CD4-positive, alpha-beta T cell treated with Interleukin-6 at 100 ng/mL for 8 hours (primary cell): ENCODE measurements around the gene EPN2.
"Not testable (repeated sequence)": the region's sequence is repeated elsewhere in the genome, so short reads cannot be mapped to it uniquely, and the experiment has no call there.

Source experiments
- DNase-seq: peaks from one replicate; pipeline ENCODE4 v3.0.0-alpha.2; 2020; ENCODE audit warnings: mixed read lengths, low spot score

EPN2 gene

DNA sequence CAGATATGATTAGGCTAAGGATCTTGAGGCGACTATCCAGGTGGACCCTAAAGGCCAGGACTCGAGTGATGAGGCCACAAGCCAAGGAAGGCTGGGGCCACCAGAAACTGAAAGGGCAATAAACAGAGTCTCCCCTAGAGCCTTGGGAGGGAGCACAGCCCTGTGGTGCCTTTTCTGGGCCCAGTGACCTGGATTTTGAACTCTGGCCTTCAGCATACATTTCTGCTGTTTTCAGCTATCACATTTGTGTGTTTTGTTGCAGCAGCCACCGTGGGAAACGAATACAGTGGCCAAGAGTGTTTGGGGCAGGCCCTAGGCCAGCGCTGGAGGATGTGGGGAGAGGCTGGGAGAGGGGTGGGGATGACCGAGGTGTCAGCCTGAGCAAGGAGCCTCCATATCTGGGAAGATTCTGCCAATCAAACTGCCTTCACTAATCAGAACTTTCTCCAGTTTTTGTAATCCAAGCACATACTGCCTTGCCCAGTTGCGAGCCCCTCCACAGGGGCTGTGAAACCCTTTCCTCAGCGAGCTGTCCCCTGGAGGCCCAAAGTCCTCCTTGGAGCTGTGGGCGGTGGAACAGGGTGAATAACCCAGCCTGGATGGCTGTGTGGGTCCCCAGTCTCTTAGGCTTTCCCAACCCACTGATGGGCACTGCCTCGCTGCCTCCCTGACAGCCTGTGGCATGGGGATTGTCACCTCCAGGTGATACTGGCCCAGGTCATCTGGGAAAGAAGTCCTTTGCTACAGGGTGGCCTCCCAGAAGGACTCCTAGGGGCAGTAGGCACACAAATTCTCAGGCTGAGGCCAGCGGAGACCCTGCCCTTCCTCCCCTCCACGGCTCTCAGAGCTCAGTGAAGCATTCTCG lies 108.6 kb downstream of the EPN2 start:
- no peak for DNase-seq

DNA sequence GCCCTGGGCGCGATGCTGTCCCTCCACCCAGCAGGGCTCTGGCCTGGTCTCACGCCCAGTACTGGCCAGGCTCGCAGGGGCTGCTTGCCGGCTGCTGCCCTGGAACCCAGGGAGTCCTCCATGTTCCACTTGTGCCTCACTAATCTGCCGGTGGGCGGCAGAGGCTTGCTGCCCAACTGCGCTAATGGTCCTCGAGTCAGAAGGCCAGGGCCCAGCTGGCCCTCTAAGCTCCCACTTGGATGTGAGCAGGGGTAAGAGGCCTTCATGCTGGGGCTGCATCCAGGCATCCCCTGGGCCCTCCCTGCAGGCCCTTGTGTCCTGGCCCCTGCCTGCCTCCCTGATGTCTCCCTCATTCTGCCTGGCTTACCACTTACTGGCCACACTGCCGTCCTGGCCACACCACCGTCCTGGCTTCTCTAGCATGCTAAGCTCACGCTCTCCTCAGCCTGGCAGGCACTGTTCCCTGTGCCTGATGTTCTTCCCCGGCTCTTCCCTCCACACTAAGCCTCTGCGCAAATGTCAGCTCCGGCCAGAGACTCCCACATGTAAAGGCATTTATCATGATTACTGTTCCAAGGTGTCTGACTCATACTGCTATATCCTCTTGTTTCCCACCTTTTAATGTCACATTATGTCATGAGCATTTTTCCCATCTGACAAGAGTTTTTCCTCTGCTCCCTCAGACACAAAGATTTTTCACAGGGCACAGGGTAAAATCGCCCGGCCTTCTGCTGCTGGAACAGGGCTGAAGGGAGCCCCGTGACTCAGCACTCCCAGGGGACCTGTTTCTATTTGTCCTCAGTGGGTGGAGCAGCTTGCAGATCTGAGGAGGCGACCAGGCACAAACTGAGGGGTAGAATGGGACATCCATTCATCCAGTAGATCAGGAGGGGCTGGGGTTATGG lies 109.4 kb downstream of the EPN2 start:
- DNase-seq, result no peak

DNA sequence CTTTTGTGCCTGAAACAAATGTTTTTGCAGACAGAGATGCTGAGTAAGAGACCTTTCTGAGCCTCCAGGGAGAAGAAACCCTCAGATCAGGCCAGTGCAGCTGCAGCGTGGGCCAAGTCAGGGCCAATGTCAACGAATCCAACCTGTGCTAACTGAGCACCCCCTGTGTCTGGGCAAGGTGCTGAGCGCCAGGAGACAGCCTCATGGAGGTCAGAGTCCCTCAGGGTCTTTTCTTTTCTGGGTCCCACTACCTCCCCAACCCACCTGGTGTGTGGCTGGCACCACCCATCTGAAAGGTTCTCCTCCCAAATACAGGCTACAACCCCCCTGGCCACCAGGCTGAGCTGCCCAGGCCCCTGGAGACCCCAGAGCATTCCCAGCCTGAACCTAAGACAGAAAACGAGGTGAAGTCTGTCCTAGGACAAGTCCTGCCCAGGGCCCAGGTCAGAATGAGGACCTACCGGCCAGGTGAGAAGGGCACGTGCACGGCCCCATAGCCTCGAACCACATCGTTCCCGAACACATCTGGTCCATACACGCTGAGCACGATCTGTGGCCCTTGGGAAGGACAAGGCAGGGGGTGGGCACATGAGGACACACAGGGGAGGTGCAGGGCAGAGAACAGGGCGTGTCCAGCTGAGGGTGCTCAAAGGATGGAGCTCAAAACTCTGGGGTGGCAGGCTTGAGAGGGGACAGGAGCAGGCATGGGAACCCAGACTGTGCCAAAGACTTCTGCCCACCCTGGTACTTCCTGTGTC lies 110.3 kb downstream of the EPN2 start:
- no peak for DNase-seq

DNA sequence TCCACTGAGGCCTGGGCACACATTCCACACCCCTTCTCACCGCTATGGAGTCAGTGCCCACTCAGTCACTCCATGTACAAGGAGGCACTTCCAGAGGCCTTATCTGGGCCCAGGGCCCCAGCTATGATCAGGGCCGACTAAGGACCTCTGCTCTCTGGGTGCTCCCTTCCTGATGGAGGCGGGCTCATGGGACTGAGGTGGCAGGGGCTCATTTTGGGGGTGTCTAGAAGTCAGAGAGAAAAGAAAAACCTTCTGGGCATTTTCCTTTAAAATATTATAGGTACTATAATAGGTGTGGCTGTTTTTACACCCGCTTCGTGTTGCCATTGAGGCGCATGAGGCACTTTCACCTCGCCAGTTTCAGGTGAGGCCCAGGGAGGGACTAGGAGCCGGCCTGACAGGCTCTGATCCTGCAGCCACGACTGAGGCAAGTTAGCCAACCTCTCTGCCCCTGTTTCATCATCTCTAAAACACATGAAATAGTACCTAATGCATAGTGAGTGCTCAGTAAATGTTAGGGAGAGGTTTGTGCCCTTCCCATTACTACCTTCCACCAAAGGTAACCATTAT lies 111.0 kb downstream of the EPN2 start:
- no peak for DNase-seq

DNA sequence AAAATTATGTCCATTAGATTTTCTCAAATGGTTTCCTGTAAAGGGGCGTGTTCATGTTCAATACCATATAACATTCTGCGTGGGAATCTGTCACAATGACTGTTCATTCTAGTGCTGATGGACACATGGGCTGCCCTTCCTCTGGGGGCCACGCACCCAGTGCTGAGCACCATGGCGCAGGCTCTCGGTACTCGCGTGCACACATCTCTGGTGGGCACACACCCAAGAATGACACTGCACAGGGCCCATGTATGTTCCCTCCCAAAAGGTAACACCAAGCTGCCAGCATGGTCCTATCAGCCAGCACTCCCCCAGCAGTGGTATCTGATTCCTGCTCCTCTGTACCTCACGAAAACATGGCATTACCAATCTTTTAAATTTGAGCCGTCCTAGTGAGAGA lies 111.6 kb downstream of the EPN2 start:
- no peak for DNase-seq

DNA sequence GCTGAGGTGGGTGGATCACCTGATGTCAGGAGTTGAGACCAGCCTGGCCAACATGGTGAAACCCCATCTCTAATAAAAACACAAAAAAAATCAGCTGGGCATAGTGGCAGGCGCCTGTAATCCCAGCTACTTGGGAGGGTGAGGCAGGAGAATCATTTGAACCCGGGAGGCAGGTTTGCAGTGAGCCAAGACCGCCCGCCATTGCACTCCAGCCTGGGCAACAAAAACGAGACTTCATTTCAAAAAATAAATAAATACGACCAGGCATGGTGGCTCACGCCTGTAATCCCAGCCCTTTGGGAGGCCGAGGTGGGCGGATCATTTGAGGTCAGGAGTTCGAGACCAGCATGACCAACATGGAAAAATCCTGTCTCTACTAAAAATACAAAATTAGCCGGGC lies 116.2 kb downstream of the EPN2 start:
- DNase-seq, result not testable (repeated sequence)

DNA sequence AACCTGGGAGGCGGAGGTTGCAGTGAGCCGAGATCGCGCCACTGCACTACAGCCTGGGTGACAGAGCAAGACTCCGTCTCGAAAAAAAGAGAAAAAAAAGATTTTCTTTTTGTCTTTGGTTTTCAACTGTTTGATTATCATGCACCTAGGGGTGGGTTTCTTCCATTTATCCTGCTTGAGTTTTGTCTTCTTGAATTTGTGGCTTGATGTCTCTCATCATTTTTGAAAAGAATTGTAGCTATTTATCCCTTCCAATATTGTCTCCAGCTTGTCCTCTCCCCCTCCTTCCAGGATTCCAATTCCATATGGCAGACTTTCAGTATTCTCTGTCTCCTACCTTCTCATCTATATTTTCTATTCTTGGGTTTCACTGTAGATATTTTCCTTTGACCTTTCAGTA lies 117.6 kb downstream of the EPN2 start:
- DNase-seq, result no peak

DNA sequence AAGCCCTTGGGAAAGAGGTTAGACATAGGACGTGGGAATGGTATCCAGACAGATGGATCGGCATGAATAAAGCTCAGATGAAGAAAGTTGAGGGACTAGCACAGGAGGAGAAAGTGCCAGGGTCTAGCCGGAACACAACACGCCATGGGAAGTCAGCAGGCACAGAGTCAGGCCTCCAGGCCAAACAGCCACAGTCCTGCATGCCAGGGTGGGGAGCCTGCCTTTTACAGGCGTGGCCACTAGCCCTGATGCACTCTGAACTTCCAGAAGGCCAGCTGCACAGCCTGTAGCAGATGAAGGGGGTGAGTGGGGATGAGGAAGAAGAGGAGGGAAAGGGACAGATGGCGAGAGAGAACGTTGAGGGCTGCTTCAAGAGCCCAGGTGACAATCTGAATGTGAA lies 120.2 kb downstream of the EPN2 start:
- DNase-seq, result no peak

DNA sequence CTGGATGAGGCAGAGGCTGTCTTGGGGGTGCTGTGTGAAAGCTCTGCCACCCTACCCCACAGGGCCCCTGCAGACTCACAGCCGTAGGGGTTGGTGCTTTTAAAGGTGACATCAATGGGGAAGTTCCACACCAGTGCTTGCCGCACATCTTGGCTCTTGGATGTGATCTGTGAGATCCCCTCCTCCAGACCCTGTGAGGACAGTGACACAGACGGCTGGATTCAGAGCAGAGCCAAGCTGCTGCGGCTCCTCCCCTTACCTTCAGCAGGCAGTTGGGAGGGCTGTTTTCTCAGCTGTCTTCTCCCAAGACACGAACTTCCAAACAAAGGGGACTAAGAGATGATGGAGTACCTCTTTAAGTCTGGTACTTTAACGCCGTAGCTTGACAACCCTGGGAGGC lies 120.6 kb downstream of the EPN2 start:
- DNase-seq, result no peak

DNA sequence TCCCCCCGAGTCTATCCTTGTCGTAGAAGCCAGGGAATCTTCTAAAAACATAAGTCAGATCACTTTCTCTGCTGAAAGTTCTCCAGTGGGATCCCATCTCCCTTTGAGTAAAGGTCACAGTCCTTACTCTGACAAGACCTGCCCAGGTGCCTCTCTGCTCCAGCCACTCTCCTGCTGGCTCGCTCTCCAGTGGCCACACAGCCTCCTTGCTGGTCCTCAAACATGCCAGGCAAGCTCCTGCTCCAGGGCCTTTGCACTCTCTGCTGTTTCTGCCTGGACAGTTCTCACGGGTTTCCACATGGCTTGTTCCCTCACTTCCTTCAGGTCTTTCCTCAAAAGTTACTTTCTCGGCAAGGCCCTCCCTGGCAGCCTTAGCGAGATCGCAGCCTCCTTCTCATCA lies 122.0 kb downstream of the EPN2 start:
- DNase-seq, result no peak

DNA sequence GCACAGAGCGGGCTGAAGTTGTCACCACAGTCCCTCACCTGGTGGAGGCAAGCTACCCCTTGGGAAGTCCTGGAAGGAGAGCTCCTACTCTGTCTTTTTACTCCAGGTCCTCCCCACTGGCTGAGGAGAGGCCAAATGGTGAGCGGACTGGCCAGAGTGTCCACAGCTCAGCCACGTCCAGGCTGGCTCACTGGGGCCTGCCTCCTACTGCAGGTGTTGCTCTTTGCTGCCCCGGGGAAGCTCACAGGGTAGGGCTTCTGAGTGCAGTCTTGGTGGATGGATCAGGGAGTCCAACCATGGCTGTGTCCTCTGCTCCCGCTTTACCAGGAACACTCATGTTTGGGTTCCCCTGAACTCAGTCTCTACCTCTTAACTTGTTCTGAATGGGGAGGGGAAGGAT lies 122.7 kb downstream of the EPN2 start:
- DNase-seq, result no peak

DNA sequence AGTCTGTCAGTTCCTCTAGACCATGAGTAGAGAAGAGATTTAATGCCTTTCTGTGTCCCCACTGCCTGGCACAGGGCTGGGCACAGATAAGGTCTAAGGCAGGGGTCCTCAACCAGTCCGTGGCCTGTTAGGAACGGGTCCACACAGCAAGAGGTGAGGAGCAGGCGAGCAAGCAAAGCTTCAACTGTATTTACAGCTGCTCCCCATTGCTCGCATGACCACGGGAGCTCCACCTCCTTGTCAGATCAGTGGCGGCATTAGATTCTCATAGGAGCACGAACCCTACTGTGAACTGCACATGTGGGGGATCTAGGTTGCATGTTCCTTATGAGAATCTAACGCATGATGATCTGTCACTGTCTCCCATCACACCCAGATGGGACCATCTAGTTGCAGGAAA lies 123.6 kb downstream of the EPN2 start:
- no peak for DNase-seq

DNA sequence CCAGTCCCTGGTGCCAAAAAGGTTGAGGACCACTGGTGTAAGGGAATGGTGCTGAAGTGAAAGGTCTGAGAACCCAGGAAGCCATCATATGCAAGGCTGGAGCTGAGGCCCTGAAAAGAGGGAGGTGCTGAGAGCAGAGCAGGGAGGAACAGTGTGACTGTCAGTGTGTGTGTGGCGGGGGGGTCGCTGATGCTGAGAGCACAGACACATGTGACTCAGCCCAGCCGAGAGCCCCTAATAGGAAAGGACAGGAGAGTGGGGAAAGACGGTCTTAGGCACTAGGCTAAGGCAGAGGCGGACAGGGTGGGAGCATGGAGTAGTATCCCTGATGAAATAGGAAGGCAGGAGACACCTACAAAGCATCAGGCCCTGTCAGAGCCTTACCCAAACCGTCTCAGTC lies 124.2 kb downstream of the EPN2 start:
- no peak for DNase-seq

DNA sequence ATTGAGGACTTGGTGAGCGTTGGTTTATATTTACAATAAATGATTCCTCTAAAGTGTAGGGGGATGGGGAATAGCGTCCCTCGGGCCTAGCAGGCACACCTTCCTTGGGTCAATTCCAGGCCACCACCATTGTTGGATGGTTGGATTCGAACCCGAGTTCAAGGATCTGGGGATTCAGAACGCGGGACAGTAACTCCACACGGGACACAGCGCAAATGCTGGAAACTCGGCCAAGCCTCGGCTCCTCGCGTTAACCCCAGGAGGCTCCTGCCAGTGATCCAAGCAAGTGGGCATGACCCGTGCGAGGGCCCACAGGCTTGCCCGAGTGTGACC lies 124.7 kb downstream of the EPN2 start:
- no peak for DNase-seq

DNA sequence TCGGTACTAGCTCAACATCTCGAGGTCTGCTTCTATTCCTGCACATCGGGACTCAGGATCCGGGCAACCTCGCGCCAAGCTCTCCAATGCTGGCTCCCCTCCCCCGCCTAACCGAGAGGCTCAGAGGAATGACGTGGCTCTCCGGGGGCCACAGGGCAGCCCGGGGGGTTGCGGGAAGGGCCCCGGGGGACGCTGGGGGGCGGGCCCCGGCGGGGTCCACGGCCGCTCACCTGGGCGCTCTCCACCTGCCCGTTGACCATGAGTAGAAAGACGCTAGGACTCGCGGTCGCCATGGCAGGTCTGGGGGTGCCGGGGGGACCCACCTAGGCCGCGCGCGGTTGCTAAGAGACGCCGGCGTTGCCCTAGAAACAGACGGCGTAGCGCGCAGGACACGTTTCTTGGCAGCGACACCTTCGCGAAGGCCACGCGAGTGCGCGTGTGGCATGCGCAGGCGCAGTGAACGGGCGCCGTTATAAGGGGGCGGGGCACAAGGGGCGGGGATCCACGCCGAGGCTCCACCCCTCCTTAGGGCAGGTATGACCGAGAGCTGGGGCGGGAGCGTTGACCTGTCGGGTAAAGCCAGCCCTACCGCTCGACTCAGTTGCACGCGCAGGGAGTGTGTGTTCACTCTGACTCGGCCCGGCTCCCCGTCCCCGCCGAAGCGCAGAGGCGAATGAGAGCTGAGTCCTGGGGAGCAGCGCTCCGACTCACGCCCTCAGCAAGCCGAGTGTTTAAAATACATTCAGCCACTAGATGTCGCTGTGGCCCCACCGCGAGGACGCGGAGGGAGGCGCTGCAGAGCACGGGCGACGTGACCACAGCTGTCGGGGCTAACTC lies 125.3 kb downstream of the EPN2 start, which contains the start of gene B9D1:
TSS of gene B9D1 (minus strand) at position 447 of the 837 bp plus-strand sequence. CDS start at position 293, 154 bp downstream.
- peak; percentile 92 for DNase-seq

DNA sequence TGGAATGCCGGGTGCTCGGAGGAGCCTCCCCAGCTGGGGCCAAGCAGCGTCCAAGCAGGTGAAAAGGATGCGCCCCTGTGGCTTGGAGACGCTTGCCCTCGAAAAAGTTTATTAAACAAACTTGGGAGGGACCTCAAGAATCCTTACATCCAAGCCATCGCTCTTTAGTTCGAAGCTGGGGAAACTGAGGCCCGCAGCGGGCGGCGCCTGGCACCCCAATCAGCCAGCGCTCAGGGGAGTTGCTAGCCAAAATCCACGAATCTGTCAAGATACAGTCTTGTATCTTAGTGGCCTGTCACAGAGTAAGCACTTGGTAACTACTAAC lies 125.9 kb downstream of the EPN2 start:
- DNase-seq, result no peak

DNA sequence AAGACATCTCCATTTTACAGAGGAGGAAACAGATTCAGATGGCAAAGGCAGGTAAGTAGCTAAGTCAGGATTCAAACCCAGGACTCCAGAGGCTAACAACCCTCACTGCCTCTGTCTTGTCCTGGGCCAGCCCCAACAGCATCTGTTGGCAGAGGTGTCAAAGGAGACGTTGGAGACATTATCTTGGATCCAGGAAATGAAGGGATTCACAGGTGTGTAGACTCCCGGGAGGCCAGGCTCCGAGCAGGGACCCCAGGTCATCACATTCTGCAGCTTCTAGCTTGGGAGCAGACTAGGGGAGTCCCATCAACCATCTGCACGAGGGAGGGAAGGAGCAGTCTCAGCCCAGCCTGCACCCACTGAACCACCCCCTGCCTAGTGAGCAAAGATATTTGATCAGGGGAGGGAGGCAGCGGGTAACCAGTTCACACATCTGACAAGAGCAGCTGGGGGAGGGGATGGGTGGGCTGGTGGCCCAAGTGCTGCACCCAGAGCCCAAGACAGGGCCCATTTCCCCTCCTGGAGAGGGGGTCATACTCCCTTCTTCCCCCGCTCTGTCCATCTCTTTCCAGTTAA lies 126.4 kb downstream of the EPN2 start:
- DNase-seq, result no peak

DNA sequence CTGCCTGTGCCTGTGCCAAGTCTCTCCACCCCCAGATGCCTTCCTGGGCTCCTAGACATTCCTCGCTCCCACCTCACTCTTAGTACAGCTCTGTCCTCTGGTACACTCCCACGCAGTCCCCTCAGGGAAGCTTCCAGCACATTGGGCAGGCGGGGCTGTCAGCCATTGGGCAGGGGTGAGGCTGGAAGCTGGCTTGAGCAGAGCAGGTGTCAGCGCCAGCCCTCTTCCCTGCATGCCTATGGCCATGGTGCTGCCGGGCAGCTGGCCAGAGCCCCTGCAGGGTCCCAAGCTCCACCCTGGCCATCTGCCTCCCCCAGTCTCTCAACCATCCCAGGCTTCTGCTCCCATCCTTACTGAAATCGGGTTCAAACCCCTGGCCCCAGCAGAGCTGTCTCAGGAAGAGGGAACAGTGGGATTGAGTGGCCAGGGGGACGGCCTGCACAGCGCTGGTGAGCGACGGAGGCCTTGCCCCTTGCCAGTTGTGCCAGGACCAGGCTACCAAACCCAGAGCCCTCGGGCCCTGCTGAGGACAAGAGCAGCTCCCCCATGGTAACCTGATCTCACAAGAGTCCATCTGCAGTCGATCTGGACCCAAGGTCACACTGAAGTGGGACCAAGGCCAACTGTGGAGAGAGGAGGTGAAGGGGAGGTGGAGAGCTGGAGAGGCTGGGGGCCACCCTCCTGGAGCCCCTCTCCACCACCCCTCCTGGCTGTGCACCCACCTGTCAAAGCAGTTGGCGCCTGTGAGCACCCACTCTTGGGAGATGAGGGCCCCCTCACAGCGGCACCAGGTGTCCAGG lies 127.7 kb downstream of the EPN2 start:
- no peak for DNase-seq

DNA sequence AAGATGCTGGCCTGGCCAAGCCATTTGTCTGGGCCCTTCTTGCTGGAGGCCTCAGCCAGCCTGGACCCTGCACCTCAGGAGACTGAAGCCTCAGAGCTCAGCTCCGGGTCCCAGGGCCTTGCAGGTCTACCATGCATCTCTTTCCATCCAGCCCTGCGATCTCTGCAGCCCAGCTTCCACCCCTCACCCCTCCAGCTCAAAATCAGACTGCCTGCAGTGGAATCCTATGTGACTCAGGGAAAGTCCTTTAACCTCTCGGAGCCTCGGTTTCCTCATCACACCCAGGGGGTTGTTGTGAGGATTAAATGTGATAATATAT lies 128.3 kb downstream of the EPN2 start:
- no peak for DNase-seq
